NB4 (cell line): ENCODE measurements around the gene SOX12.

Source experiments
- POLR2A ChIP-seq: IDR thresholded peaks from 2 replicates; pipeline ENCODE4 v1.6.1; 2011; ENCODE audit warnings: mild to moderate bottlenecking; ENCODE audit not compliant: insufficient read length; ENCODE audit errors: extremely low read depth
- TF ChIP-seq, protein P1 (sequence below): IDR thresholded peaks from one replicate; pipeline ENCODE4 v1.5.1; 2012; ENCODE audit warnings: low read depth, low read length
- TF ChIP-seq, protein P2 (sequence below): IDR thresholded peaks from 2 replicates; pipeline ENCODE4 v1.6.1; 2011; ENCODE audit warnings: low read depth, low read length

DNA sequence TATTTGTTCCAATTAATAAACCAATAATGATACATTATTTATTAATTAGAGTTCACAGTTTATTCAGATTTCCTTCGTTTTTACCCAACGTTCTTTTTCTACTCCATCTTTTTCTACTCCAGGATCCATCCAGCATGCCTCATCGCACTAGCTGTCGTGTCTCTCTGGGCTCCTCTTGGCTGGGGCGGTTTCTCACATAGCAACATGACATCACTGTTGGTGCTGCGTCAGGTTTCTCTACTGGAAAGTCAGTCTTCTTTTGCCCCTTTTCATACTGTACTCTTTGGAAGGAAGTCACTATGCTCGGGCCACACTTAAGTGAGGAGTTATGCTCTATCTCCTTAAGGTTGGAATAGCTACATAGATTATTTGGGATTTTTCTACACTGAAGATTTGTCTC is 13.7 kb upstream of the SOX12 start:
- TF ChIP-seq, protein P1, sequence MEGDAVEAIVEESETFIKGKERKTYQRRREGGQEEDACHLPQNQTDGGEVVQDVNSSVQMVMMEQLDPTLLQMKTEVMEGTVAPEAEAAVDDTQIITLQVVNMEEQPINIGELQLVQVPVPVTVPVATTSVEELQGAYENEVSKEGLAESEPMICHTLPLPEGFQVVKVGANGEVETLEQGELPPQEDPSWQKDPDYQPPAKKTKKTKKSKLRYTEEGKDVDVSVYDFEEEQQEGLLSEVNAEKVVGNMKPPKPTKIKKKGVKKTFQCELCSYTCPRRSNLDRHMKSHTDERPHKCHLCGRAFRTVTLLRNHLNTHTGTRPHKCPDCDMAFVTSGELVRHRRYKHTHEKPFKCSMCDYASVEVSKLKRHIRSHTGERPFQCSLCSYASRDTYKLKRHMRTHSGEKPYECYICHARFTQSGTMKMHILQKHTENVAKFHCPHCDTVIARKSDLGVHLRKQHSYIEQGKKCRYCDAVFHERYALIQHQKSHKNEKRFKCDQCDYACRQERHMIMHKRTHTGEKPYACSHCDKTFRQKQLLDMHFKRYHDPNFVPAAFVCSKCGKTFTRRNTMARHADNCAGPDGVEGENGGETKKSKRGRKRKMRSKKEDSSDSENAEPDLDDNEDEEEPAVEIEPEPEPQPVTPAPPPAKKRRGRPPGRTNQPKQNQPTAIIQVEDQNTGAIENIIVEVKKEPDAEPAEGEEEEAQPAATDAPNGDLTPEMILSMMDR: no peak
- TF ChIP-seq POLR2A: no peak
- TF ChIP-seq, protein P2, sequence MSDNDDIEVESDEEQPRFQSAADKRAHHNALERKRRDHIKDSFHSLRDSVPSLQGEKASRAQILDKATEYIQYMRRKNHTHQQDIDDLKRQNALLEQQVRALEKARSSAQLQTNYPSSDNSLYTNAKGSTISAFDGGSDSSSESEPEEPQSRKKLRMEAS: no peak
